Measurements from ENCODE around the gene TTBK1.

DNA sequence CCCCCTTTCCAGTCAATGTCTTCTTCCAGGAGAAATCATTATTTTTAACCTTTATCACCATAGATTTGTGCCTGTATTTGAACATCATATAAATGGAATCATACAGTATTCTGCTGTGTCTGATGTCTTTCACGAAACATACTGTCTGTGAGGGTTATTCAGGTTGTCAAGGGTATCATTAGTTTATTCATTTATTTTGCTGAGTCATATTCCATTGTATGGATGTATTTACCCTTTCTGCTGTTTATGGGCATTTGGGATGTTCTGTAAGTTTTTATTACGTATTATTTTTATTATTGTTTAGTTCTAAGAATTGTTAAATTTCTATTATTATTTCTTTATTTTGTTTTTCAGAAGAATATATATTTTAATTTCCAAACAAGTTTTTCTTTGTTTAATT, 36.0 kb upstream of the TTBK1 start:
- TF ChIP-seq POLR2A (IDR thresholded peaks at IDR 0.05) (no peak), CTCF (IDR thresholded peaks at IDR 0.05) (no peak)

Data from body of pancreas (tissue), 4 donors.